Measurements from ENCODE around the gene FOXN3.
"Not testable (repeated sequence)": the region's sequence is repeated elsewhere in the genome, so short reads cannot be mapped to it uniquely, and the experiment has no call there.

The FOXN3 gene

DNA sequence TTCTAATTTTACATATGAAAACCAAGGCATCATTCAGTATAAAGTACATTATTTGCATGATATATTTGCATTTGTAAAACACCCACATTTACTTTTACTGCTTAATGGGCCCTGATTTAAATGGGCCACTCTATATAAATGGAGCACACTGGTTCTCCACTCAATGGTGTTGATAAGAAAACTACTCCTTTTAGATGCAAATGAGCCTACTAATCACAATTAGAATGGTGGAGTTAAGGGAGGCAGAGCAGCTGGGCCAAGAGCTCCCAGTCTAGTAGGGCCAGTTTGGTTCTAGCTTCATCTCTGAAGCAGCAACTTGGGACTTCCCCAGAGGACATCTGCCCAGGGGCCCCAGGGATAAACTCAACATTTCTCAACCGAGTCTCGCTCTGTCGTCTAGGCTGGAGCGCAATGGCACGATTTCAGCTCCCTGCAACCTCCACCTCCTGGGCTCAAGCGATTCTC lies 120.7 kb downstream of the FOXN3 start:
- no peak for DNase-seq

- no peak for DNase-seq
Measured at GRCh38 chr14:89294872-89295271, 122.2 kb downstream of the FOXN3 start.

GRCh38 chr14:89294469-89294868 lies 122.6 kb downstream of the FOXN3 start:
- DNase-seq, result not testable (repeated sequence)

DNA sequence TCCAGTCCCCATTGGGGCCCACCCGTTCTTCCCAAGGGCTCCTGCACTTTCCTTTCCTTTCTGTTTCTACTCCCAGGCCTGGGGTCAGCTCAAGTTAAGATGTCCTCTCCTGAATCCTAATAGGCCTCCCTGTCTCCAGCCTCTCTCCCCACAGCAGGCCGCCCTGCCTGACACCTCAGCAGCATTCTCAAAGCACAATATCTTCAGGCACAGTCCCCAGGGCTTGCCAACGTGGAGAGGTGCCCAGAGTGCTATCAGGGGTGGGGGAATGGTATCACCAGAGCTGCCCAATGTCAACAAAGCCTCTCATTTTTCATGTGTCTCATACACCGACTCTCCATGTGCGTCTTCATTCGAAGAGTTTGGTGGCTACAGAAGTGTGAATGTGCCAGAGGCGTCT lies 123.0 kb downstream of the FOXN3 start:
- DNase-seq, result no peak

DNA sequence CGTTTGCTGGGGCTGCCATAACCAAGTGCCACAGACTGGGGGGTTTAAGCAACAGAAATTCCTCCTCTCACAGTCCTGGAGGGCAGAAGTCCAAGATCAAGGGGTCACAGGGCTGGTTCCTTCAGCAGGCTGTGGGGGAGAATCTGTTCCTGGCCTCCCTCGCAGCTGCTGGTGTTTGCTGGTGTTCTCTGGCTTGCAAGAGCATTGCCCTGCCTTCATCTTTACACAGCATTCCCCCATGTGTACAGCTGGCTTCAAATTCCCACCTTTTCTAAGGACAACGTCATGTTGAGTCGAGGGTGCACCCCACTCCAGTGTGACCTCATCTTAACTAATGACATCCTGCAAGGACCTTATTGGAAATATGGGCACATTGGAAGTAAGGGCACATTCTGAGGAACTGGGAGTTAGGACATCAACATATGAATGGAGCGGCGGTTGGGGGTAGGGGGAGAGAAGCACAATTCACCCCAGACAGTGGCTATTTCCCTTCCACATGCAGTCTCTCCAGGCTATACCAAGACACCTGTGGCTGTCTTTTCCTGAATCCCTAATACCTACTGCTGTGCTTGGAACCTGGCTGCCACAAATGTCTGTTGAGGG lies 123.6 kb downstream of the FOXN3 start:
- no peak for DNase-seq

GRCh38 chr14:89292579-89293313 lies 124.3 kb downstream of the FOXN3 start:
- no peak for DNase-seq

- DNase-seq, result no peak
Measured at GRCh38 chr14:89291351-89291940, 125.6 kb downstream of the FOXN3 start.

DNA sequence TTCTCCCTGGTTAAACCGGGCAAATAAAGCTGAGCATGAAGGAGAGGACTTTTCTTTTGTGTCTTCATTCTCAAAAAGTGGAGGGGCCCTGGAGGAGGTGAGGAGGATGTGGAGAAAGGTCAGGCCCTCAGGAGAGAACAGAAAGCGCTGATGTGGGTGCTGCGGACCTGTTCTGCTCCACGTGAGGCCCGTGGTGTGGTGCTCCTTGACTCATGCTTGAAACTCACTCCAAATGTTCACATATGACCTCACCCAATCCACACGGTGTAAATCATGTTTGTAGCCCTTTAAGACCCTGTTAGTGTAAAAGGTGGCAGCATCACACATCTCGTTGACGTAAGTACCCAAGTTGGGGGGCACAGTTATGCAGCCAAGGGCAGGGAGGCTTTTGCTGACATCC lies 126.2 kb downstream of the FOXN3 start:
- DNase-seq, result no peak

- no peak for DNase-seq
Measured at GRCh38 chr14:89289477-89289876, 127.6 kb downstream of the FOXN3 start.

- DNase-seq, result no peak
Measured at GRCh38 chr14:89288114-89288513, 128.9 kb downstream of the FOXN3 start.

GRCh38 chr14:89284333-89285058 lies 132.5 kb downstream of the FOXN3 start:
- DNase-seq, result no peak

- peak; percentile 6 for DNase-seq
Measured at GRCh38 chr14:89283327-89284060, 133.5 kb downstream of the FOXN3 start.

DNA sequence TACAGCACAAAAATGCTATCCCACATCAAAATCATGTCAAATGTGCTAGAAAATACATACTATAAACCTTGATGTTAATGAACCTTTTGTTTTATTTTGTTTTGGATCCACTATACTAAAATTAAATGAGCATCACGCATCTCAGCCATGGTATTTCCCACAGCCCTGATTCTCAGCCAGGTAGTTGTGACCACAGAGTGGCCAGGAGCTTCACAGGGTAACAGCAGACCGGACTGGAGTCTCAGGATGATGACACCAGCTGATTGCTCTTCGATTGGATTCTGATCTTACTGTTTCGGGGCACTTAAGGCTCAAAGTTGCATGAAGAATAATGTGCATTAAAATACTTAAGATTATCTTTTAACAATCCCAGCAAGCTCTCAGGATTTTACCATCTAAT lies 134.8 kb downstream of the FOXN3 start:
- no peak for DNase-seq

- no peak for DNase-seq
Measured at GRCh38 chr14:89280600-89280999, 136.4 kb downstream of the FOXN3 start.

DNA sequence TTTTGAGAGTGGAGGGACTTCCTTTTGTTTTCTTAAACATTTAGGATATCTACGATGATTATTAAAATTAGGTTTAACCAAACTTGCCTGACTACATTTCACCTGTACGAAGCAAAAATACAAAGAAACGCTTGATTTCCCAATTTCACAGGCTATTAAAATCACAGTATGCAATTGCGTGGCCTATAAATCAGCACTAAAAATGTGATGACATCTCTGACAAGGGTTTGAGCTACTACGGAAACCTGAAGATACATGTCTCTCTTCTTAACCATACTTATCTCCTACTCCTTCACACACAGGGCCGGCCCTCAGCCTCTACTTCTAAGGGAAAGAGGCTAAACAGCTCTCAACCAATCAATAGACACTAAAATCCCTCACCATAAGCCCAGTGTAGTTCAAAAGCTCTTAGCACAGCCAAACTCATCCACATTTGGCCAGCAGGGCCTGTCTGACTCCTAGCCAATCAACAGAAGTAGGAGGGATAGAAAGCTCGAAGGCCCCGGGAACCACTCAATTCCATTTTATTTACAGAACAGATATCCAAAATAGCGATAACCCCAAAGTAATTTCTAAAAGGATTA lies 137.3 kb downstream of the FOXN3 start:
- DNase-seq, result no peak

DNA sequence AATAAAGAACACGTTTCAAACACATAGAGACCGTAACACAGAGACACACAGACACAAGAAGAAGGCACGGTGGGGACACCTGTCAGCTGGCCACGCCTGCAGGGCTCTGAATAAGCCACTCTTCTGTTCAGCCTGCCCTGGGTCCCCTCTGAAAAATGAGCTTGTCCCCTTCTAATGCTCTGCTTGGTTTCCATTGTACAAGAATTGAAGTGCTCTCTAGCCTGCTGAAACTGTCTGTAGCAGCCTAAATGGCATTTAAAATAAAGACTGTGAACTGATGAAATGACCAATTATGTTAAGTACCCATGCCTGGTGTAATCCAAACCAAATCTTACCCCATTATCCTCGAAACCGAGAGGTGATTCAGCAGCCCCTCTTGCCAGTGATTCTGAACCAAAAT lies 139.8 kb downstream of the FOXN3 start:
- DNase-seq, result no peak

DNA sequence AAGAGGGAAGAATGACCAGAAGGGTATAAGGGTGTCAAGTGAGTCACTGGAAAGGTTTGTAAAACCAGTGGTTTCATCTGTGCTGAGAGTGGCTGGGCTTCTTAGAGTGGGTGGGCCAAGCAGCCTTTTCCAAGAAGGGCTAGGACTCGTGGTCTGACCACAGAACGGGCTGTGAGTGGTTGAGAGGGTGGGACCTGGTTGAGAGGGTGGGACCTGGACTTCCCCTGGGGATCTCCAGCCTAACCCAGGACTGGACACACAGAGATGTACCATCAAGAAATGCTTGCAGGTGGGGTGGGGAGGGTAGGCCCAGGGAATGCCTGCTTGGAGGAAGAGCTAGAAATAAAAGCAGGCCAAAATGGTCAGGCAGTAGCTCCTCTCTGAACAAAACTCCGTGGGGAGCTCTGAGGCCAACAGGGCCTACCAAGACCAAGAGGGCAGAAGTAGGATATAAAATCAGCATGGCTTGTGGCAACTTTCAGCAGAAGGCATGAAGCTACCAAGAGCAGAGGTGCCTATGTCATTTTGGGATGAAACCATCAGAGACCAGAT lies 140.5 kb downstream of the FOXN3 start:
- peak; percentile 42 for DNase-seq

DNA sequence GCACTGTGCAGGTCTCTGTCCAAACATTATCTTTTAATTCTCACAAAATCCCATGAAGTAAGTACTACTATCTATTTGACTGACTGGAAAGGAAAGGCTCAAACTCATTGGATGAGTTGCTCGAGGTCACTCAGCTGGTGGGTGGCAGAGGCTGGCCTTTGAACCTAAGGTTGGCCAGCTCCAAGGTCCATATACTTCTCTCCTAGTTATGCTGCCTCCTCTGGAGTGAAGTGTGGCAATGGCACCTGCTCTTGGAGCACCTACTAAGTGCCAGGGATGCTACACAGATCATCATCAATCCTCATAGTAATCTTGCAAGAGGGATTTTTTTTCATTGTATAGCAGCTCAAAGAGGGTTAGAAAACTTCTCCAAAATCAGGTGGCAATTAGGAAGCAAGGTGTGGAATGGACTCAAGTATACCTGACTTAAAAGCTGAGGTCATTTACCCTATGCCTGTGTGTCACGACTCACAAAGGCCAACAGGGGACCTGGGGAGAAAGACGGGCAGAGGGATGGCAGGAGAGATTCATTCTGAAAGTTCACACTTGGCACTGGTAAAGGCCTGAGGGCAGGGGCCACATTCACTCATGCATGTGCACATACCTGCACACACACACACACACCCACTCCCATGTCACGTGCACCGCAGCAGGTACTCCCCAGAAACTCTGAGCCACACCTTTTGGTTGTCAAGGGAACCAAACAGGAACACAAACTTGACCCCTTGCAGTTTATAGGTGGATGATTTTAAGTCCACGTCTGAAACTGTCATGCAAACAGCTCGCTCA lies 146.4 kb downstream of the FOXN3 start:
- no peak for DNase-seq

DNA sequence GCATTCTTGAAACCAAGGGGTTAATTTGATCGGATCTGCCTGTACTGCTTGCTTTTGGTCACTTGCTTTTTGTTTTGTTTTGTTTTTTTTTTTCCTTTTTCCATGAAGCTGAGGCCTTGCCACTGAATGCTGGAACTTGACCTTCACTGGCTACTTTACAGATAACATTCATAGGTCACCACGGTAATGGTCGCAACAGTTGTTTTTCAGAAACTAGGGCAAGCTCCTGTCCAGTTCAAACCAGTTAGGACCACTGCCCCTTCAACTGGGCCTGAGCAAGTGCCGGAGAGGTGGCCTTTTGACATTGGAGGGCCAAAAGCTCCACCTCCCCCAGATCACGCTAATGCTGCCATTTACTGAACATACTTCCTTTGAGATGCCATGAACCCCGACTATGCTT lies 147.6 kb downstream of the FOXN3 start:
- no peak for DNase-seq

- DNase-seq, result no peak
Measured at GRCh38 chr14:89268514-89268913, 148.5 kb downstream of the FOXN3 start.

DNA sequence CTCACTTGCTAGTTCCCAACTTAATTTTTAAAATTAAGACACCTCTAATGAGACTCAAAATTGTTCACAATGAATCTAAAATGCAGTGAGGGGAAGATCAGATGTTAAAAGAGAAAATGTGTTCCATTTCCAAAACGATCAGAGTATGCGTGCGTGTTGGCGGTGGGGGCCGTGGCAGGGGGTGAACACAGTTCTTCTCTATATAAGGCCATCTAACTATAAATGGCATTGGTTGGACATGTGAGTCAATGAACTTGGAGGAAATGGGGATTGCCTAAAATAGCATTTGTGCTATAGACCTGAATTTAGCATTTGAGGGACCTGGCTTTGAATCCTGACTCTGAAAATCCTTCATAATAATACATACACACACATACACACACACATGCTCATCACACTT lies 149.4 kb downstream of the FOXN3 start:
- DNase-seq, result no peak
